ENCODE data around the gene DMGDH. TPM values are rescaled to one million over a fixed set of nuclear protein-coding genes. Genes with fewer than 3 reads are reported as not detected.

Gene DMGDH
- total RNA-seq, 1 donor from 2014 or later: 0.32 TPM

GRCh38 chr5:79093762-79094161 lies 24.3 kb upstream of the DMGDH start:
- Mint-ChIP-seq H3K4me3 (no peak overlapping the region), H3K27ac (no peak overlapping the region), H3K9me3 (no peaks in the 10 kb centered on the region), H3K4me1 (peaks cover 8% of the 10 kb centered on the region), H3K36me3 (no peaks in the 10 kb centered on the region), H3K27me3 (ENCODE audit: insufficient read depth, low read depth) (no peaks in the 10 kb centered on the region)
- Histone ChIP-seq H3K79me2 (ENCODE audit: low read depth) (no peaks in the 10 kb centered on the region), H3F3A (ENCODE audit: low read depth) (no peaks in the 10 kb centered on the region), H3K4me1 (no peaks in the 10 kb centered on the region), H3K4me3 (no peak overlapping the region), H3K27me3 (no peaks in the 10 kb centered on the region), H4K20me1 (ENCODE audit: low read depth) (no peaks in the 10 kb centered on the region), H3K9me3 (ENCODE audit: low read depth) (no peaks in the 10 kb centered on the region), H3K4me2 (no peak overlapping the region), H2AFZ (replicated peaks) (no peak overlapping the region), H3K36me3 (no peaks in the 10 kb centered on the region), H3K9ac (no peak overlapping the region), H3K27ac (no peak overlapping the region)
- no peak for TF ChIP-seq EZH2phosphoT487 (IDR thresholded peaks at IDR 0.05)
- TF ChIP-seq CTCF (IDR thresholded peaks at IDR 0.05): no peak
- TF ChIP-seq EZH2 (IDR thresholded peaks at IDR 0.05): no peak
- DNase-seq (ENCODE audit: low spot score): no peak

GRCh38 chr5:79091064-79091463 lies 21.6 kb upstream of the DMGDH start:
- H3K36me3 ChIP-seq: no peaks in the 10 kb centered on the region
- no peak overlapping the region for H3K4me2 ChIP-seq
- no peaks in the 10 kb centered on the region for H4K20me1 ChIP-seq (ENCODE audit: low read depth)
- H3K9ac ChIP-seq: no peak overlapping the region
- peak overlapping the region; percentile 63 for H2AFZ ChIP-seq (replicated peaks)
- Mint-ChIP-seq H3K9me3 (no peaks in the 10 kb centered on the region), H3K36me3 (no peaks in the 10 kb centered on the region), H3K27me3 (ENCODE audit: insufficient read depth, low read depth) (no peaks in the 10 kb centered on the region), H3K4me1 (peaks cover 11% of the 10 kb centered on the region), H3K4me3 (no peak overlapping the region), H3K27ac (peak overlapping the region; percentile 14)
- TF ChIP-seq EZH2 (IDR thresholded peaks at IDR 0.05): no peak
- TF ChIP-seq CTCF (IDR thresholded peaks at IDR 0.05): no peak
- TF ChIP-seq EZH2phosphoT487 (IDR thresholded peaks at IDR 0.05): no peak
- H3K79me2 ChIP-seq (ENCODE audit: low read depth): no peaks in the 10 kb centered on the region
- H3K27ac ChIP-seq: no peak overlapping the region
- no peak for DNase-seq (ENCODE audit: low spot score)
- H3K9me3 ChIP-seq (ENCODE audit: low read depth): no peaks in the 10 kb centered on the region
- H3K27me3 ChIP-seq: no peaks in the 10 kb centered on the region
- no peak overlapping the region for H3K4me3 ChIP-seq
- no peaks in the 10 kb centered on the region for H3K4me1 ChIP-seq
- no peaks in the 10 kb centered on the region for H3F3A ChIP-seq (ENCODE audit: low read depth)

- DNase-seq (ENCODE audit: low spot score): no peak
- H3K4me1 Mint-ChIP-seq: peaks cover 6% of the 10 kb centered on the region
These were observed 19.0 kb upstream of the DMGDH start for GRCh38 chr5:79088507-79088906.

More at GRCh38 chr5:79088507-79088906, 19.0 kb upstream of the DMGDH start:
- no peak overlapping the region for H3K9ac ChIP-seq
- Mint-ChIP-seq H3K27me3 (ENCODE audit: insufficient read depth, low read depth) (no peaks in the 10 kb centered on the region), H3K9me3 (no peaks in the 10 kb centered on the region), H3K4me3 (no peak overlapping the region), H3K36me3 (no peaks in the 10 kb centered on the region), H3K27ac (no peak overlapping the region)
- H2AFZ ChIP-seq (replicated peaks): no peak overlapping the region
- no peaks in the 10 kb centered on the region for H3K27me3 ChIP-seq
- no peaks in the 10 kb centered on the region for H3K9me3 ChIP-seq (ENCODE audit: low read depth)
- TF ChIP-seq EZH2 (IDR thresholded peaks at IDR 0.05) (no peak), EZH2phosphoT487 (IDR thresholded peaks at IDR 0.05) (no peak), CTCF (IDR thresholded peaks at IDR 0.05) (no peak)
- H3K4me2 ChIP-seq: no peak overlapping the region
- H3K4me1 ChIP-seq: no peaks in the 10 kb centered on the region
- H3F3A ChIP-seq (ENCODE audit: low read depth): no peaks in the 10 kb centered on the region
- no peaks in the 10 kb centered on the region for H4K20me1 ChIP-seq (ENCODE audit: low read depth)
- H3K36me3 ChIP-seq: no peaks in the 10 kb centered on the region
- H3K4me3 ChIP-seq: no peak overlapping the region
- H3K27ac ChIP-seq: no peak overlapping the region
- H3K79me2 ChIP-seq (ENCODE audit: low read depth): no peaks in the 10 kb centered on the region

Measured in neural progenitor cell (in vitro differentiated cells).